CD14-positive monocyte (primary cell): ENCODE results near the gene MACROD2. TPM values are rescaled to one million over a fixed set of nuclear protein-coding genes. Genes with fewer than 3 reads are reported as not detected.

ENCODE experiments used
- DNase-seq, 3 donors: peaks; one replicate each; pipeline ENCODE4 v3.0.0-alpha.2; 2011 to 2022
- H2AFZ ChIP-seq: 2 replicates; pipeline ENCODE4 v1.6.0; 2012; ENCODE audit warnings: mild to moderate bottlenecking, low read depth, low read length, inconsistent platforms; ENCODE audit not compliant: insufficient read depth, poor library complexity, severe bottlenecking
- H3K27ac ChIP-seq, 2 donors: 1 replicate in 1 of 2; 2 replicates in 1 of 2; pipeline ENCODE4 v1.5.1; 2012 to 2013; ENCODE audit warnings: low read length in 2 of 2, control low read depth in 1 of 2, inconsistent platforms in 1 of 2, low read depth in 1 of 2, mild to moderate bottlenecking in 1 of 2
- H3K27me3 ChIP-seq, 2 donors: one replicate each; pipeline versions ENCODE4 v1.6.0 to v1.6.1; 2011 to 2013; ENCODE audit warnings: low read length in 2 of 2; ENCODE audit not compliant: control insufficient read depth in 2 of 2, insufficient read depth in 2 of 2
- H3K36me3 ChIP-seq, 2 donors: replicated peaks in 1 of 2; 1 replicate in 1 of 2; 2 replicates in 1 of 2; pipeline versions ENCODE4 v1.5.1 to v1.6.1; 2012 to 2013; ENCODE audit warnings: low read length in 2 of 2, control low read depth in 1 of 2, inconsistent platforms in 1 of 2, mild to moderate bottlenecking in 1 of 2; ENCODE audit not compliant: insufficient read depth in 2 of 2, control insufficient read depth in 1 of 2
- H3K4me1 ChIP-seq, 2 donors: 1 replicate in 1 of 2; 2 replicates in 1 of 2; pipeline versions ENCODE4 v1.5.1 to v1.6.1; 2012 to 2013; ENCODE audit warnings: low read length in 2 of 2, control low read depth in 1 of 2, inconsistent platforms in 1 of 2, mild to moderate bottlenecking in 1 of 2, moderate library complexity in 1 of 2; ENCODE audit not compliant: insufficient read depth in 2 of 2, control insufficient read depth in 1 of 2
- H3K4me2 ChIP-seq: replicated peaks from 2 replicates; pipeline ENCODE3; 2012; ENCODE audit warnings: low read length, moderate library complexity, mild to moderate bottlenecking; ENCODE audit not compliant: poor library complexity, severe bottlenecking; ENCODE audit errors: extremely low read depth
- H3K4me3 ChIP-seq, 3 experiments: fragments of 200-600 bp in 1 of 3; sonication (generic) in 1 of 3; replicated peaks in 1 of 3; 1 replicate in 2 of 3; 2 replicates in 1 of 3; pipeline ENCODE4 v1.5.1; 2011 to 2013; ENCODE audit warnings: low read length in 3 of 3, mild to moderate bottlenecking in 3 of 3, control low read depth in 2 of 3, low read depth in 2 of 3, inconsistent platforms in 1 of 3, moderate library complexity in 1 of 3
- H3K79me2 ChIP-seq: 2 replicates; pipeline ENCODE4 v1.6.0; 2012; ENCODE audit warnings: mild to moderate bottlenecking, control low read depth, inconsistent platforms, low read length, moderate library complexity; ENCODE audit not compliant: insufficient read depth
- H3K9ac ChIP-seq: 2 replicates; pipeline ENCODE4 v1.6.0; 2017; ENCODE audit warnings: low read length, mild to moderate bottlenecking; ENCODE audit not compliant: insufficient read depth, poor library complexity, severe bottlenecking
- H3K9me3 ChIP-seq, 2 donors: replicated peaks in 1 of 2; 1 replicate in 1 of 2; 2 replicates in 1 of 2; pipeline versions ENCODE4 v1.5.1 to v1.6.1; 2012 to 2013; ENCODE audit warnings: low read length in 2 of 2, control low read depth in 1 of 2; ENCODE audit not compliant: control insufficient read depth in 1 of 2, insufficient read depth in 1 of 2
- H4K20me1 ChIP-seq: 2 replicates; pipeline ENCODE4 v1.6.0; 2012; ENCODE audit warnings: mild to moderate bottlenecking, low read length, control low read depth, moderate library complexity; ENCODE audit not compliant: insufficient read depth
- H3K27ac Mint-ChIP-seq, 7 donors: one replicate each; pipeline ENCODE4 v1.8.0; 2020; ENCODE audit warnings: mild to moderate bottlenecking in 7 of 7, mixed read lengths in 7 of 7, moderate library complexity in 6 of 7, inconsistent platforms in 2 of 7
- H3K27me3 Mint-ChIP-seq, 3 donors: one replicate each; pipeline ENCODE4 v1.8.0; 2021 to 2022; ENCODE audit warnings: low read depth in 3 of 3, mild to moderate bottlenecking in 3 of 3, mixed read lengths in 3 of 3, moderate library complexity in 3 of 3, inconsistent platforms in 1 of 3
- H3K36me3 Mint-ChIP-seq, 2 donors: one replicate each; pipeline ENCODE4 v1.8.0; 2020; ENCODE audit warnings: mixed read lengths in 2 of 2, inconsistent platforms in 1 of 2, mild to moderate bottlenecking in 1 of 2
- H3K4me1 Mint-ChIP-seq: one replicate; pipeline ENCODE4 v1.8.0; 2020; ENCODE audit warnings: mild to moderate bottlenecking, mixed read lengths
- H3K4me3 Mint-ChIP-seq, 2 donors: one replicate each; pipeline ENCODE4 v1.8.0; 2020; ENCODE audit warnings: mild to moderate bottlenecking in 2 of 2, mixed read lengths in 2 of 2, moderate library complexity in 1 of 2
- H3K9me3 Mint-ChIP-seq, 7 donors: one replicate each; pipeline ENCODE4 v1.8.0; 2020 to 2022; ENCODE audit warnings: mixed read lengths in 7 of 7, mild to moderate bottlenecking in 6 of 7, moderate library complexity in 6 of 7, inconsistent platforms in 2 of 7
- CTCF ChIP-seq: fragments of 200-600 bp; IDR thresholded peaks from one replicate; pipeline ENCODE4 v1.8.0; 2022; ENCODE audit warnings: antibody characterized with exemption, mild to moderate bottlenecking
- WGBS: methylation state at CpG from one replicate; pipeline ENCODE4 v1.1.5; 2013; ENCODE audit warnings: missing lambda C conversion rate; ENCODE audit not compliant: insufficient coverage; 5-methylcytosine and 5-hydroxymethylcytosine counted together
- intact Hi-C, 2 donors: fragments of 100-400 bp; cut with micrococcal nuclease; formaldehyde crosslinking; loops; one replicate each; pipeline versions ENCODE4 v1.15.0 to v1.15.1; 2023
- polyA plus RNA-seq, 3 donors: library from polyadenylated mRNA; depleted of rRNA in 1 of 3; unstranded in 2 of 3; stranded (reverse) in 1 of 3; fragments of 300-500 nt in 2 of 3; fragments of >200 nt in 1 of 3; fragmentation: Illumina TruSeq in 2 of 3; gene quantifications; 1 replicate in 2 of 3; 2 replicates in 1 of 3; pipeline ENCODE4 v1.2.3, GENCODE V29; 2012 to 2021

MACROD2 gene
- polyA plus RNA-seq, 3 donors: 0.23 TPM; not detected in 2

DNA sequence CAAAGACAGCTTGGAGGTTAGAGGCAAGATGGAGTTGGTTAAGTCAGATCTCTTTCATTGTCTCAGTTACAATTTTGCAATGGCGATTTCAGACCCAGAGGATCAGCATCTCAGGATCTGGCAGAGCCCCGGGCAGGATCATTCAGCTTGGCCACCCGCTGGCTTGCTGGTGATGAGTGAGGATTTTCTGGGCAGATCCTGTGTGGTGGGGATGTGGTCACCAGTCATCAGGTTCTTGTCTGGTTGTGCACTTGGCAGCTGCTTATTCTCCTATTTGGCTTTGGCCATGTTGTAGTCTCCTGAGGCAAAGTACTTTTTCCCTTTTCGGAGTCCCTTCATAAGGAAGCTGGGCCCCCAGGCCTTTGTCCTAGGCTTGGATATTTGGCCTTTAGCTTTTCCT, 1624.0 kb downstream of the MACROD2 start:
- H3K27me3 Mint-ChIP-seq: no peaks in the 10 kb centered on the region
- no peaks in the 10 kb centered on the region for H3K27me3 ChIP-seq
- intact Hi-C loops: no loop called here
- H3K4me1 Mint-ChIP-seq: no peaks in the 10 kb centered on the region
- 92% methylated on average over 4 of the region's 4 CpGs for WGBS
- no peak overlapping the region for H3K4me2 ChIP-seq
- no peaks in the 10 kb centered on the region for H3K79me2 ChIP-seq
- H4K20me1 ChIP-seq: no peaks in the 10 kb centered on the region
- H3K9me3 ChIP-seq: peaks cover 6 to 7% of the 10 kb centered on the region in 2 donors
- H3K9me3 Mint-ChIP-seq: peaks cover 0 to 20% (median 7%) of the 10 kb centered on the region in 7 donors
- no peaks in the 10 kb centered on the region for H3K4me1 ChIP-seq
- no peak overlapping the region for H3K27ac Mint-ChIP-seq
- H3K9ac ChIP-seq: no peak overlapping the region
- H3K27ac ChIP-seq: no peak overlapping the region
- H3K36me3 ChIP-seq: no peaks in the 10 kb centered on the region
- H3K4me3 ChIP-seq: no peak overlapping the region
- H2AFZ ChIP-seq: no peak overlapping the region
- no peak for DNase-seq
- H3K4me3 Mint-ChIP-seq: no peak overlapping the region
- TF ChIP-seq CTCF: no peak
- H3K36me3 Mint-ChIP-seq: no peaks in the 10 kb centered on the region

DNA sequence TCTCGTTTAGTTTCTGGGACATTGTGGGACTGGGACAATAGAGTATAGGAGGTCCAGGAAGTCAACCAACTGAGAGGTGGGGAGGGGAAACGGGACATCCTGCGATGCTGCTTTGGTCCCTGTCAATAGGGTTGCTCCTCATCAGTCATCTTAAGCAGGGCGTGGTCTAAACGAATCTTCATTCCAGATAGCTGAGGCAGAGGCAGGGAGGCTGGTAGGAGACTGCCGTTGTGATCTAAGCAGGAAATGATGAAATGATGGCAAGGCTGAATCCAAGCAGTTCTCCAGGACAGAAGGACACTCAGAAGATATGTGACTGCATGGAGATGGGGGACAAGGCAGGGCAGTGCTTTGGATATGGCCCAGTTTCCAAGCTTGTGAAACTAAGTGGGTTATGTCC, 1624.5 kb downstream of the MACROD2 start:
- H3K36me3 ChIP-seq: no peaks in the 10 kb centered on the region
- H3K4me1 ChIP-seq: no peaks in the 10 kb centered on the region
- DNase-seq: no peak
- H3K27ac ChIP-seq: no peak overlapping the region
- no peak overlapping the region for H3K4me3 Mint-ChIP-seq
- no peaks in the 10 kb centered on the region for H3K4me1 Mint-ChIP-seq
- no peaks in the 10 kb centered on the region for H3K27me3 ChIP-seq
- H3K4me3 ChIP-seq: no peak overlapping the region
- H3K9ac ChIP-seq: no peak overlapping the region
- no peak overlapping the region for H3K4me2 ChIP-seq
- H3K27me3 Mint-ChIP-seq: no peaks in the 10 kb centered on the region
- 89% methylated on average over 5 of the region's 6 CpGs for WGBS
- no peak overlapping the region for H2AFZ ChIP-seq
- H3K27ac Mint-ChIP-seq: no peak overlapping the region
- intact Hi-C loops: no loop called here
- no peak for TF ChIP-seq CTCF
- H3K36me3 Mint-ChIP-seq: no peaks in the 10 kb centered on the region
- H3K79me2 ChIP-seq: no peaks in the 10 kb centered on the region
- H4K20me1 ChIP-seq: no peaks in the 10 kb centered on the region
- H3K9me3 ChIP-seq: peaks cover 6 to 7% of the 10 kb centered on the region in 2 donors
- H3K9me3 Mint-ChIP-seq: peaks cover 0 to 20% (median 7%) of the 10 kb centered on the region in 7 donors
